ENCODE data around the gene PARD3. TPM values are rescaled to one million over a fixed set of nuclear protein-coding genes. Genes with fewer than 3 reads are reported as not detected.

PARD3 gene
- total RNA-seq, 1 donor from 2014 or later = 35.4 TPM

DNA sequence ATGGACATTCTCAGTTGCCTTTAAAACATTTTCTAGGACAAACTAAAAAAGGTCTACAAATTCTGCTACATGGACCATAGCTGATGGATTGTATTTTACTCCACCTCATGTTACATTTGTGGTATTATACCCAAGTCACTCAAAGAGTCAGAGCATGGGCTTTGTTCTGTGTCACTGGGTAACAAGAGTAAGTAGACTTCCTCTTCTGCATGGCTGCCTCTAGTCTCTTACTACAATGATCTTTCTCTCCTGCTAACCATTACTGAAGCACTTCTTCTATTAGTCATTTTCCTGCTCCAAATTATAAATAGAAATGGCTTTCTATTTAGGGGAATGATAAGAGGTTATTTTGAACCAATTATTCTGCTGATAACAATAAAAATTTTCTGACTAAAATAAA is 753.3 kb downstream of the PARD3 start:
- no peak overlapping the region for H3K4me3 Mint-ChIP-seq (ENCODE audit: unreplicated experiment)
- no peaks in the 10 kb centered on the region for H3K27me3 Mint-ChIP-seq (ENCODE audit: low read depth, unreplicated experiment)

More for the DNA sequence above, 753.3 kb downstream of the PARD3 start:
- no peak for FAIRE-seq
- DNase-seq (ENCODE audit: low read depth) = peak; percentile 52
- Histone ChIP-seq H2AFZ (ENCODE audit: low read depth, low read length) (no peak overlapping the region), H3K9me3 (ENCODE audit: insufficient read depth, low read depth, low read length) (no peaks in the 10 kb centered on the region), H3K36me3 (ENCODE audit: insufficient read depth, low read length) (no peaks in the 10 kb centered on the region), H4K20me1 (ENCODE audit: insufficient read depth, low read length) (no peaks in the 10 kb centered on the region), H3K9ac (ENCODE audit: low read length) (no peak overlapping the region), H3K4me1 (ENCODE audit: insufficient read depth, low read length) (no peaks in the 10 kb centered on the region), H3K79me2 (ENCODE audit: insufficient read depth, low read length) (no peaks in the 10 kb centered on the region), H3K4me3 (ENCODE audit: insufficient read depth, low read depth, low read length) (no peak overlapping the region), H3K4me2 (ENCODE audit: low read length) (no peak overlapping the region), H3K27ac (ENCODE audit: low read depth, low read length) (no peak overlapping the region), H3K27me3 (ENCODE audit: insufficient read depth, low read length) (no peaks in the 10 kb centered on the region)
- peaks cover 21% of the 10 kb centered on the region for H3K9me3 Mint-ChIP-seq (ENCODE audit: unreplicated experiment)
- TF ChIP-seq EZH2 (IDR thresholded peaks at IDR 0.05; ENCODE audit: insufficient read depth, low read length) = no peak
- TF ChIP-seq, protein P1, sequence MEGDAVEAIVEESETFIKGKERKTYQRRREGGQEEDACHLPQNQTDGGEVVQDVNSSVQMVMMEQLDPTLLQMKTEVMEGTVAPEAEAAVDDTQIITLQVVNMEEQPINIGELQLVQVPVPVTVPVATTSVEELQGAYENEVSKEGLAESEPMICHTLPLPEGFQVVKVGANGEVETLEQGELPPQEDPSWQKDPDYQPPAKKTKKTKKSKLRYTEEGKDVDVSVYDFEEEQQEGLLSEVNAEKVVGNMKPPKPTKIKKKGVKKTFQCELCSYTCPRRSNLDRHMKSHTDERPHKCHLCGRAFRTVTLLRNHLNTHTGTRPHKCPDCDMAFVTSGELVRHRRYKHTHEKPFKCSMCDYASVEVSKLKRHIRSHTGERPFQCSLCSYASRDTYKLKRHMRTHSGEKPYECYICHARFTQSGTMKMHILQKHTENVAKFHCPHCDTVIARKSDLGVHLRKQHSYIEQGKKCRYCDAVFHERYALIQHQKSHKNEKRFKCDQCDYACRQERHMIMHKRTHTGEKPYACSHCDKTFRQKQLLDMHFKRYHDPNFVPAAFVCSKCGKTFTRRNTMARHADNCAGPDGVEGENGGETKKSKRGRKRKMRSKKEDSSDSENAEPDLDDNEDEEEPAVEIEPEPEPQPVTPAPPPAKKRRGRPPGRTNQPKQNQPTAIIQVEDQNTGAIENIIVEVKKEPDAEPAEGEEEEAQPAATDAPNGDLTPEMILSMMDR (IDR thresholded peaks at IDR 0.05; ENCODE audit: insufficient read depth, low read depth, low read length) = no peak
- H3K36me3 Mint-ChIP-seq (ENCODE audit: low read depth, unreplicated experiment) = peaks cover 3% of the 10 kb centered on the region
- no peaks in the 10 kb centered on the region for H3K4me1 Mint-ChIP-seq (ENCODE audit: low read depth, unreplicated experiment)
- no peak overlapping the region for H3K27ac Mint-ChIP-seq (ENCODE audit: unreplicated experiment)

Measured in astrocyte (in vitro differentiated cells and primary cell).